Transverse colon (tissue), 3 donors: ENCODE measurements around the gene OR52I1.

ENCODE experiments used
- POLR2A ChIP-seq: fragments of 450-650 bp; IDR thresholded peaks from one replicate; pipeline ENCODE4 v1.6.1; 2016; ENCODE audit warnings: antibody characterized with exemption, mild to moderate bottlenecking, moderate library complexity
- TF ChIP-seq, protein P1 (sequence below), 5 experiments: fragments of 200-600 bp in 3 of 5; fragments of 450-650 bp in 2 of 5; sonication (generic) in 3 of 5; IDR thresholded peaks; 1 replicate in 2 of 5; 2 replicates in 3 of 5; pipeline ENCODE4 v1.5.1; 2016 to 2017; ENCODE audit warnings: antibody characterized with exemption in 5 of 5, inconsistent platforms in 3 of 5, mild to moderate bottlenecking in 2 of 5, moderate library complexity in 1 of 5

DNA sequence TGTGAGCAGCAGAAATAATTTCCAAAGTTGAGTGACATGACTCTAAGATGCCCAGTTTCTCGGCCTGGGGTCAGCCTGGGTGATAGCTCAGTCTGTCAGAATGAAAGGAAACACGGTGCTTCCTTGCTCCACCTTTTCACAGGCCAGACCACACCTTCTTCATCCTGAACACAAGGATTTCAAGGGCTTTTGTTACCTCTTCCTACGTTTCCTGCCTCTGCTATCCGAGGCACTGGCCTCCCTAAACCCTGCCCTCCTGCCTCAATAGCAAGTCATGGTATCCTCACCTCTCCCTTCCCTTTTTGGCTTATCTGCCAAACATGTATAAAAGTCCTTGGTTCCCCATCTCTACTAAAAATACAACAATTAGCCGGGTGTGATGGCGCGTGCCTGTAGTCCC, 48.2 kb downstream of the OR52I1 start:
- TF ChIP-seq POLR2A, result no peak
- TF ChIP-seq, protein P1, sequence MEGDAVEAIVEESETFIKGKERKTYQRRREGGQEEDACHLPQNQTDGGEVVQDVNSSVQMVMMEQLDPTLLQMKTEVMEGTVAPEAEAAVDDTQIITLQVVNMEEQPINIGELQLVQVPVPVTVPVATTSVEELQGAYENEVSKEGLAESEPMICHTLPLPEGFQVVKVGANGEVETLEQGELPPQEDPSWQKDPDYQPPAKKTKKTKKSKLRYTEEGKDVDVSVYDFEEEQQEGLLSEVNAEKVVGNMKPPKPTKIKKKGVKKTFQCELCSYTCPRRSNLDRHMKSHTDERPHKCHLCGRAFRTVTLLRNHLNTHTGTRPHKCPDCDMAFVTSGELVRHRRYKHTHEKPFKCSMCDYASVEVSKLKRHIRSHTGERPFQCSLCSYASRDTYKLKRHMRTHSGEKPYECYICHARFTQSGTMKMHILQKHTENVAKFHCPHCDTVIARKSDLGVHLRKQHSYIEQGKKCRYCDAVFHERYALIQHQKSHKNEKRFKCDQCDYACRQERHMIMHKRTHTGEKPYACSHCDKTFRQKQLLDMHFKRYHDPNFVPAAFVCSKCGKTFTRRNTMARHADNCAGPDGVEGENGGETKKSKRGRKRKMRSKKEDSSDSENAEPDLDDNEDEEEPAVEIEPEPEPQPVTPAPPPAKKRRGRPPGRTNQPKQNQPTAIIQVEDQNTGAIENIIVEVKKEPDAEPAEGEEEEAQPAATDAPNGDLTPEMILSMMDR (IDR thresholded peaks at IDR 0.05), result no peak
